ENCODE results near the gene GALK2. TPM values are rescaled to one million over a fixed set of nuclear protein-coding genes. Genes with fewer than 3 reads are reported as not detected.
"Not testable (repeated sequence)": the region's sequence is repeated elsewhere in the genome, so short reads cannot be mapped to it uniquely, and the experiment has no call there.

GALK2 gene
- total RNA-seq, 1 experiment from 2014 or later: 22.9 TPM

DNA sequence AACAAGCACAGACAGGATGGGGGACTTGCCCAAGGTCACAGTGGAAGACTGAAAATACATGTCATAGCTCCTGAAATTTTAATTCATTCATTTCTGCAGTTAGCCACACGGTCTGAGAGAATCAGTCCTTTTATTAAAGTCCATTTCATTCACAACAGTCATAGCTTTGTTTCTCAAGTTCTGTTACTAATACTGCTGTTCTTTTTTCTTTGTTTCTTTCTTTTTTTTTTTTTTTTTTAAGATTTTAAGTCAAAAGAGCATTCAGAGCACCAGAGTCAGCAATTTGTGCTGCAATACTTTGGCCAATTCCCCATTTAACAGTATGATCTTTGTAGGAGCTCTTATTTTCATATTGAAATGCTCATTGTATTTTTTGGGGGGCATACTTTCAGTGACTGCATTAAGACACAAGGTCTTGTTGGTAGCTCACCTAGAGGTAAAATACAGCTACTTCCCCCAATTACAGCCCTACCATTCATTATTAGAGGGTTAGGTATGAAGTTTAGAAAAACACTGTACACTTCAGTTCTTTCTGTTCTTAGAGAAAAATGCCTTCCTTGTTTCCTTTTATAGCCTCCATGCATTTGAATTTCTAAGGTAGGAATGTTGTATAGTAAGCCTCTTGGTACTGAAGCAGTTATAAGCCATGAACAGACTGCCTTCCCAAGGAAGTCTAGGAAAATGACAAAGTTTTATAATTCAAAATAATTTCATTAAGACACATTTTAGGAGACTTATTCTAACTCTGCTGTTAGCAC, 9.6 kb downstream of the GALK2 start:
- Histone ChIP-seq H3K27me3 (replicated peaks; ENCODE audit: insufficient read depth, low read depth, low read length, poor library complexity) (no peaks in the 10 kb centered on the region), H3K4me3 (ENCODE audit: low read depth, low read length, poor library complexity, severe bottlenecking) (no peak overlapping the region), H3K4me1 (ENCODE audit: insufficient read depth, low read length, poor library complexity, severe bottlenecking) (no peaks in the 10 kb centered on the region), H3K9me3 (ENCODE audit: low read depth, low read length, poor library complexity, severe bottlenecking) (no peaks in the 10 kb centered on the region), H3K27ac (ENCODE audit: low read depth, low read length, poor library complexity, severe bottlenecking) (no peak overlapping the region), H3K36me3 (ENCODE audit: insufficient read depth, low read length, poor library complexity, severe bottlenecking) (no peaks in the 10 kb centered on the region)
- POLR2A ChIA-PET (ENCODE audit: low non-redundant PET): no interaction called here
- BruUV-seq (replicated peaks): no TSS peak
- intact Hi-C loops (cut with micrococcal nuclease; ENCODE audit: unreplicated experiment): no loop called here
- TF ChIP-seq, protein P1, sequence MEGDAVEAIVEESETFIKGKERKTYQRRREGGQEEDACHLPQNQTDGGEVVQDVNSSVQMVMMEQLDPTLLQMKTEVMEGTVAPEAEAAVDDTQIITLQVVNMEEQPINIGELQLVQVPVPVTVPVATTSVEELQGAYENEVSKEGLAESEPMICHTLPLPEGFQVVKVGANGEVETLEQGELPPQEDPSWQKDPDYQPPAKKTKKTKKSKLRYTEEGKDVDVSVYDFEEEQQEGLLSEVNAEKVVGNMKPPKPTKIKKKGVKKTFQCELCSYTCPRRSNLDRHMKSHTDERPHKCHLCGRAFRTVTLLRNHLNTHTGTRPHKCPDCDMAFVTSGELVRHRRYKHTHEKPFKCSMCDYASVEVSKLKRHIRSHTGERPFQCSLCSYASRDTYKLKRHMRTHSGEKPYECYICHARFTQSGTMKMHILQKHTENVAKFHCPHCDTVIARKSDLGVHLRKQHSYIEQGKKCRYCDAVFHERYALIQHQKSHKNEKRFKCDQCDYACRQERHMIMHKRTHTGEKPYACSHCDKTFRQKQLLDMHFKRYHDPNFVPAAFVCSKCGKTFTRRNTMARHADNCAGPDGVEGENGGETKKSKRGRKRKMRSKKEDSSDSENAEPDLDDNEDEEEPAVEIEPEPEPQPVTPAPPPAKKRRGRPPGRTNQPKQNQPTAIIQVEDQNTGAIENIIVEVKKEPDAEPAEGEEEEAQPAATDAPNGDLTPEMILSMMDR (conservative IDR thresholded peaks at IDR 0.05; ENCODE audit: low read depth, low read length): no peak
- no peak for TF ChIP-seq EZH2 (IDR thresholded peaks at IDR 0.05; ENCODE audit: borderline replicate concordance, low read depth, low read length, poor library complexity, severe bottlenecking)
- DNase-seq (ENCODE audit: low spot score): no peak
- CTCF ChIA-PET: interaction anchor here (0.6 kb wide), 1 partner anchor 168 kb away, joined by 3 read pairs; no protein-coding TSS in a partner anchor

DNA sequence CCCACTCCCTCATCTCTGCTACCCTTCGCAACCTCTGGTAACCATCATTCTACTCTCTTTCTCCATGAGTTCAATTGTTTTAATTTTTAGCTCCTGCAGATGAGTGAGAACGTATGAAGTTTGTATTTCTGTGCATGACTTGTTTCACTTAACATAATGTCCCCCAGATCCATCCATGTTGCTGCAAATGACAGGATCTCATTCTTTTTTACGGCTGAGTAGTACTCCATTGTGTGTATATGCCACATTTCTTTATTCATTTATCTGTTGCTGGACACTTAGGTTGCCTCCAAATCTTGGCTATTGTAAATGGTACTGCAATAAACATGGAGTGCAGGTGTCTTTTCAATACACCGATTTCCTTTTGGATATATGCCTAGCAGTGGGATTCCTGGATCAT, 12.1 kb downstream of the GALK2 start:
- no peaks in the 10 kb centered on the region for H3K27me3 ChIP-seq (replicated peaks; ENCODE audit: insufficient read depth, low read depth, low read length, poor library complexity)
- no peaks in the 10 kb centered on the region for H3K36me3 ChIP-seq (ENCODE audit: insufficient read depth, low read length, poor library complexity, severe bottlenecking)
- intact Hi-C loops (cut with micrococcal nuclease; ENCODE audit: unreplicated experiment): no loop called here
- no peak for DNase-seq (ENCODE audit: low spot score)
- no peaks in the 10 kb centered on the region for H3K9me3 ChIP-seq (ENCODE audit: low read depth, low read length, poor library complexity, severe bottlenecking)
- BruUV-seq (replicated peaks): no TSS peak
- ChIA-PET POLR2A (ENCODE audit: low non-redundant PET) (no interaction called here), CTCF (no interaction called here)
- H3K4me3 ChIP-seq (ENCODE audit: low read depth, low read length, poor library complexity, severe bottlenecking): no peak overlapping the region
- no peak for TF ChIP-seq EZH2 (IDR thresholded peaks at IDR 0.05; ENCODE audit: borderline replicate concordance, low read depth, low read length, poor library complexity, severe bottlenecking)
- TF ChIP-seq, protein P1 (conservative IDR thresholded peaks at IDR 0.05; ENCODE audit: low read depth, low read length): no peak
- H3K4me1 ChIP-seq (ENCODE audit: insufficient read depth, low read length, poor library complexity, severe bottlenecking): no peaks in the 10 kb centered on the region
- no peak overlapping the region for H3K27ac ChIP-seq (ENCODE audit: low read depth, low read length, poor library complexity, severe bottlenecking)

DNA sequence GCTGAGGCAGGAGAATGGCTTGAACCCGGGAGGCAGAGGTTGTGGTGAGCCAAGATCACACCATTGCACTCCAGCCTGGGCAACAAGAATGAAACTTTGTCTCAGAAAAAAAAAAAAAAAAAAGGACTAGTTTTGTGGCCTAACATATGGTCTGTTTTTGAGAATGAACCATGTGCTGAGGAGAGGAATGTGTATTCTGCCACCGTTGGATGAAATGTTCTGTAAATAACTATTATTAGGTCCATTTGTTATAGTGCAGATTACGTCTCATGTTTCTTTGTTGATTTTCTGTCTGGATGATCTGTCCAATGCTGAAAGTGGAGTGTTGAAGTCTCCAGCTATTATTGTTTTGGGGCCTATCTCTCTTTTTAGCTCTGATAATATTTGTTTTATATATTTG, 13.7 kb downstream of the GALK2 start:
- H3K4me3 ChIP-seq (ENCODE audit: low read depth, low read length, poor library complexity, severe bottlenecking); POLR2A ChIA-PET (ENCODE audit: low non-redundant PET); DNase-seq (ENCODE audit: low spot score); BruUV-seq (replicated peaks); intact Hi-C loops (cut with micrococcal nuclease; ENCODE audit: unreplicated experiment); H3K9me3 ChIP-seq (ENCODE audit: low read depth, low read length, poor library complexity, severe bottlenecking); H3K4me1 ChIP-seq (ENCODE audit: insufficient read depth, low read length, poor library complexity, severe bottlenecking); H3K36me3 ChIP-seq (ENCODE audit: insufficient read depth, low read length, poor library complexity, severe bottlenecking); H3K27me3 ChIP-seq (replicated peaks; ENCODE audit: insufficient read depth, low read depth, low read length, poor library complexity); H3K27ac ChIP-seq (ENCODE audit: low read depth, low read length, poor library complexity, severe bottlenecking): not testable (repeated sequence)
- CTCF ChIA-PET: interaction anchor here (0.6 kb wide), 1 partner anchor 322 kb away, joined by 3 read pairs; no protein-coding TSS in a partner anchor

DNA sequence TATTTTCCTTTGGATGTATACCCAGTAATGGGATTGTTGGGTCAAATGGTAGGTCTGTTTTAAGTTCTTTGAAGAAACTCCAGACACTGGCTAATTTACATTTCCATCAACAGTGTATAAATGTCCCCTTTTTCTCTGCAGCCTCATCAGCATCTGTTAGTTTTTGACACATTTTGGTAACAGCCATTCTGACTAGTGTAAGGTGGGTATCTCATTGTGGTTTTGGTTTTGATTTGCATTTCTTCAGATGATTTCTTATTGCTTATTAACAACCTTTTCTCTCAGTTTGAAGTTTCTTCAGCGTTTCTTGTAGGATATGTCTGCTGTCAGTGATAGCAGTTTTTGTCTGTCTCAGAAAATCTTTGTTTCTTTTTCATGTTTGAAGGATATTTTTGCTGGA, 15.4 kb downstream of the GALK2 start:
- intact Hi-C loops (cut with micrococcal nuclease; ENCODE audit: unreplicated experiment): no loop called here
- TF ChIP-seq, protein P1 (conservative IDR thresholded peaks at IDR 0.05; ENCODE audit: low read depth, low read length): no peak
- TF ChIP-seq EZH2 (IDR thresholded peaks at IDR 0.05; ENCODE audit: borderline replicate concordance, low read depth, low read length, poor library complexity, severe bottlenecking): no peak
- no TSS peak for BruUV-seq (replicated peaks)
- ChIA-PET CTCF (no interaction called here), POLR2A (ENCODE audit: low non-redundant PET) (no interaction called here)
- Histone ChIP-seq H3K4me3 (ENCODE audit: low read depth, low read length, poor library complexity, severe bottlenecking) (no peak overlapping the region), H3K27ac (ENCODE audit: low read depth, low read length, poor library complexity, severe bottlenecking) (no peak overlapping the region), H3K27me3 (replicated peaks; ENCODE audit: insufficient read depth, low read depth, low read length, poor library complexity) (no peaks in the 10 kb centered on the region), H3K36me3 (ENCODE audit: insufficient read depth, low read length, poor library complexity, severe bottlenecking) (no peaks in the 10 kb centered on the region), H3K4me1 (ENCODE audit: insufficient read depth, low read length, poor library complexity, severe bottlenecking) (no peaks in the 10 kb centered on the region), H3K9me3 (ENCODE audit: low read depth, low read length, poor library complexity, severe bottlenecking) (no peaks in the 10 kb centered on the region)
- DNase-seq (ENCODE audit: low spot score): no peak
